IPS-15b (cell line): ENCODE results near the gene MCOLN3.

Experiments
- H3K27me3 ChIP-seq: one replicate; pipeline ENCODE4 v1.6.1; 2013; ENCODE audit warnings: low read length; ENCODE audit not compliant: control insufficient read depth, insufficient read depth
- H3K36me3 ChIP-seq: one replicate; pipeline ENCODE4 v1.6.1; 2013; ENCODE audit warnings: low read length; ENCODE audit not compliant: control insufficient read depth, insufficient read depth
- H3K4me1 ChIP-seq: one replicate; pipeline ENCODE4 v1.6.1; 2013; ENCODE audit warnings: mild to moderate bottlenecking, low read length; ENCODE audit not compliant: control insufficient read depth, insufficient read depth
- H3K4me3 ChIP-seq: one replicate; pipeline ENCODE4 v1.5.1; 2013; ENCODE audit warnings: low read depth, low read length
- H3K9ac ChIP-seq: one replicate; pipeline ENCODE4 v1.6.1; 2013; ENCODE audit warnings: low read depth, mild to moderate bottlenecking, low read length
- H3K9me3 ChIP-seq: one replicate; pipeline ENCODE4 v1.6.1; 2013; ENCODE audit warnings: mild to moderate bottlenecking, low read length; ENCODE audit not compliant: control insufficient read depth, insufficient read depth

The MCOLN3 gene

DNA sequence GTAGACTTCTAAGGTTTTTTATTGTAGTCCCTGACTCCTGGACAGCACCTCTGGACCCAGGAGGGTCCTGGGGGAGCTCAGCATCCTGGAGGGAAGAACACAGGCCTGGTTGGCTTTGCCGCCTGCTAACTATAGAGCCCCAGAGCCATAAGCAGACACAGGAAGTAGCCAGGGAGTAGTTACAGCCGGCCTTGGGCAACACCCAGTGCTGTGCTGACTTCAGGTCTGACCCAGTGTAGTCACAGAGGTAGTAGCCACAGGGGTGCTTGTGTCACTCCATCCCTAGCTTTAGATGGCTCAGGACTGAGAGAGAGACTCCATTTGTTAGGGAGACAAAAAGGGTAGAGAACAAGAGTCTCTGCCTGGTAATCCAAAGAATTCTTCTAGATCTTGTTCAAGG, 73.3 kb downstream of the MCOLN3 start:
- H3K27me3 ChIP-seq, result peaks cover 2% of the 10 kb centered on the region
- no peak overlapping the region for H3K9ac ChIP-seq
- H3K36me3 ChIP-seq, result no peaks in the 10 kb centered on the region
- peaks cover 4% of the 10 kb centered on the region for H3K4me1 ChIP-seq
- H3K4me3 ChIP-seq, result no peak overlapping the region
- no peaks in the 10 kb centered on the region for H3K9me3 ChIP-seq

DNA sequence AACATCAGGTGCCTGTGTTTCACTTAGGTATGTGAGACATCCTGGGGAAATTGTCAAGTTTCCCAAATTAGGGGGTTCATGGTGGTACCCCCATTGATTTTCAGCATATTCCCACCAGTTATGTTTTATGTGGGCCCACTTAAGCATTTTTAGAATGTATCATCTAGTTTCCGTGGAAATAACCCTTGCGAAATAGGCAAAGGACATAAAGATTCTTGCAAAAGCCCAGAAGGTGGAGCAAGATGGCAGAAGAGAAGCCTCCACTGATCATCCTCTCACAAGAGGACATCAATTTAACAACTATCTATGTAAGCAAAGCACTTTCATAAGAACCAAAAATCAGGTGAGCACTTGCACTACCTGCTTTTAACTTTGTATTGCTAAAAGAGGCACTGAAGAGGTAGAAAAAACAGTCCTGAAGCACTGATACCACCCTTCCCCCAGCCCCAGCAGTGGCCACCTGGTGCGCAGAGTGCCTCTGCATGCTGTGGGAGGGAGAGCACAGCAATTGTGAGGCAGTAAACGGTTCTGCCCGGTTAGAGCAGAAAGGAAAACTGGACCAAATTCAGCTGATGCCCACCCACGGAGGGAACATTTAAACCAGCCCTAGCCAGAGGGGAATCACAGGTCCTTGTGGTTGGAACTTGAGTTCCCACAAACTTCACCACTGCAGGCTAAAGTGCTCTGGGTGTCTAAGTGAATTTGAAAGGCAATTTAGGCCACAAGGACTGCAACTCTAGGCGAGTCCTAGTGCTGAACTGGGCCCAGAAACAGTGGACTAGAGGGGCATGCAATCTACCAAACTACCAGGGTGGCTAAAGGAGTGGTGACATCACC, 74.6 kb downstream of the MCOLN3 start:
- H3K9me3 ChIP-seq, result no peaks in the 10 kb centered on the region
- no peaks in the 10 kb centered on the region for H3K36me3 ChIP-seq
- H3K9ac ChIP-seq, result no peak overlapping the region
- H3K4me1 ChIP-seq, result peaks cover 4% of the 10 kb centered on the region
- H3K4me3 ChIP-seq, result no peak overlapping the region
- H3K27me3 ChIP-seq, result peaks cover 2% of the 10 kb centered on the region

DNA sequence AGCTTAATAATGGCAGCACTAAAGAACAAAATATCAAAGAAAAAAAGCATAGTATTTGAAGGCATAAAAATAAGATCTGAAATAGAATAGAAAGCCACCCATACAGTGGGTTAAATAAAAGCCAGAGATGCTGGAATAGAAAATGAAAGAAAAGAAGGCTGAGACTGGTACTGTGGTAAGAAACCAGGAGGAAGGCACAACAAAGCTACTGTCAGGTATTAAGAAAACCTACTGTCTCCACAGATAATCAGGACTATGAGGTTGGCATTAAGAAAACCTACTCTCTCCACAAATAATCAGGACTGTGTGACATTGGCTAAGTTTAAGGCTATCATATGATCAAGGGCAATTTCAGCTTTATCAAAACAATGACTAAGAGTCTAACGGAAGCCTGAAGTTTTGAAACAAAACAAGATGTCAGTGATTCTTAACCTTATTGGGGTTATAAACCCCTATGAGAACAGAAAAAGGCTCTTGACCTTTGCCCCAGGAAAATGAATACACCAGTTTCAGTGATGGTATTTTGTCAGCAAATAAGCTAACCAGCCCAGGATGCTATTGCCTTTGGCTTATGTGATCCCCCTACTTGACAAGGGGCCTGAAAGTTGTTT, 75.8 kb downstream of the MCOLN3 start:
- H3K9ac ChIP-seq, result no peak overlapping the region

DNA sequence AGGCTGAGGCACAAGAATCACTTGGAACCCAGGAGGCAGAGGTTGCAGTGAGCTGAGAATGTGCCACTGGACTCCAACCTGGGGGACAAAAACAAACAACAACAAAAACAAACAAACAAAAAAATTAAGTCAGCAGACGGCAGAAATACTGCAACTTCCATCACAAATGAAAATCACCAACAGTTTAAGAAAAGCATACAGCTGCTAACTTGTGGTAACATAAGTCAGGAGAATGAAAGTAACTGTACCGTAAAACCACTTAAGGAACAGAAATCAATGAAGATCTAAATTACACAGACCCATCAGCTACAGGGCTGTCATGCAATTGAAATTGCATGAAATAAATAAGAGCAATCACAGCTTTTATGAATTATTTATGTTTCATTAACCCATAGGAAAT, 76.3 kb downstream of the MCOLN3 start:
- H3K36me3 ChIP-seq, result no peaks in the 10 kb centered on the region
- H3K9ac ChIP-seq, result no peak overlapping the region
- H3K27me3 ChIP-seq, result peaks cover 2% of the 10 kb centered on the region
- H3K4me3 ChIP-seq, result no peak overlapping the region
- peaks cover 4% of the 10 kb centered on the region for H3K4me1 ChIP-seq
- H3K9me3 ChIP-seq, result no peaks in the 10 kb centered on the region

More for the DNA sequence above, 75.8 kb downstream of the MCOLN3 start:
- Histone ChIP-seq H3K9me3 (no peaks in the 10 kb centered on the region), H3K36me3 (no peaks in the 10 kb centered on the region), H3K4me3 (no peak overlapping the region), H3K27me3 (peaks cover 2% of the 10 kb centered on the region), H3K4me1 (peaks cover 4% of the 10 kb centered on the region)

DNA sequence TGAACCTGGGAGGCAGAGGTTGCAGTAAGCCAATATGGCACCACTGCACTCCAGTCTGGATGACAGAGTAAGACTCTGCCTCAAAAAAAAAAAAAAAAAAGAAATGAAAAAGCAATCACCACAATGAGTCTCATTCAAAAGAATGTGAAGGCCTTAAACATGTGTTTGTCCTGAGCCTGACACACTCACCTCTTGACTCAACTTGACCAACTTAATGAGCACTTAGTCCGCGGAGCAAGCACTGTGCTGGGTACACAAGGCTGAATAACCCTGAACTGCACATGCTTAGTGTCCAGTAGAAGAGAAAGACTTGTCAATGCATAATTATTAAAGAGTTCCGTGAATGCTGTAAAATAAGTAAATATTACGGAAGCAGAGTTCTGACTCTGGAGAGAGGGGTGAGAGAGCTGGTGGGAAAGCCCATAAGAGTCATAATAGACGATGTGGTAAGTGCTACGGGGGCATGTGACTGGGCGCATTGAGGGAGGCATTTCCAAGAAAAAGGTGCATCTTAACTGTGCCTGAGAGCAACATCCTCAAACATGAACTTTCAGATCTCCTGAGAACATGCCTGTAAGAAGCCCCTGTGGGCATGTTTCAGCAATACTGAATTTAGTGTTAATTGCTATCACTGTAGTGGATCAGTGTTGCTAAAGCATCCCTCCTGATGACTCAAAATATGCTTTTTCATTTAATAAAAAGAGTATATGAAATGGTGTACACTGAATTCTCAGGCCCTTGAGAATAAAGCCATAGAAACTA, 78.6 kb downstream of the MCOLN3 start:
- no peak overlapping the region for H3K4me3 ChIP-seq
- no peaks in the 10 kb centered on the region for H3K9me3 ChIP-seq
- H3K9ac ChIP-seq, result no peak overlapping the region
- H3K4me1 ChIP-seq, result peaks cover 4% of the 10 kb centered on the region
- H3K36me3 ChIP-seq, result no peaks in the 10 kb centered on the region
- no peaks in the 10 kb centered on the region for H3K27me3 ChIP-seq

DNA sequence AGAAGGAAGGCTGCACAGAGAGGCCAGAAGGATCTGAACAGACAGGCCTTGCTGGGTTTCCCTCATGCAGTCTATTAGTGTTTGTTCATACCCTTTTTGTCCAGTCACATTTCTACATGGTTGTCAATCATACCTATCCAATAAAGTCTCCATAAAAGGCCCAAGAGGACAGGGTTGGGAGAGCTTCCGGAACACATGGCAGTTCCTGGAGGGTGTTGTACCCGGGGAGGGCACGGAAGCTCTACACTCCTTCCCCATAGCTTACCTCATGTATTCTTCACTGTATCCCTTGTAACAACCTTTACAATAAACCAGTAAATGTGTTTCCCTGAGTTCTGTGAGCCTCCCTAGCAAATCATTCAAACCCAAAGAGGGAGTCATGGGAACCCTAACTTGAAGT, 79.4 kb downstream of the MCOLN3 start:
- H3K9me3 ChIP-seq, result no peaks in the 10 kb centered on the region
- H3K27me3 ChIP-seq, result no peaks in the 10 kb centered on the region
- no peaks in the 10 kb centered on the region for H3K36me3 ChIP-seq

DNA sequence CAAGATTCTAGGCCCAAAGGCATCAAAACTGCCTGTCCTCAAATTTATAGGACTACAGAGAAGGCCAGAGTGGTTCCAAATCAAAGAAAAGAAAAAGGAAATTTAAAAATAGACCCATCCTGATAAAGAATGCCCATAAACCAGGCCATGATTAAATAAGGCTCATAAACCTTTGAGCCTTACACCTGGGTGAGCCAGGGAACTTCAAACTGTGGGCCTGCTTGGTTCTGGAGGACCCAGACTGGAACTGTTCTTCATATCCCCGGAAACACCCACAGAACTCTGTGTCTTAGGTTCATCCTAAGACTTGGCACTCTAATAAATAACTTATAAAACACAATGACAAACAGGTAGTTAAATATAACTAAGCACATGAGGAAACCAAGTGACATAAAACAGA, 80.2 kb downstream of the MCOLN3 start:
- H3K36me3 ChIP-seq, result no peaks in the 10 kb centered on the region

More for the DNA sequence above, 79.4 kb downstream of the MCOLN3 start:
- H3K4me3 ChIP-seq, result no peak overlapping the region
- peaks cover under 1% of the 10 kb centered on the region for H3K4me1 ChIP-seq
- no peak overlapping the region for H3K9ac ChIP-seq

More for the DNA sequence above, 80.2 kb downstream of the MCOLN3 start:
- Histone ChIP-seq H3K27me3 (no peaks in the 10 kb centered on the region), H3K4me3 (no peak overlapping the region), H3K9ac (no peak overlapping the region), H3K9me3 (no peaks in the 10 kb centered on the region), H3K4me1 (no peaks in the 10 kb centered on the region)
